NCI-H2081 treated with DMSO at 0.1 percent for 48 hours (cell line): ENCODE measurements around the gene GALNT17.
"Not testable (repeated sequence)": the region's sequence is repeated elsewhere in the genome, so short reads cannot be mapped to it uniquely, and the experiment has no call there.

Source experiments
- DNase-seq: peaks from one replicate; lab custom pipeline; 2025; lab: John Stamatoyannopoulos, UW

Gene GALNT17

DNA sequence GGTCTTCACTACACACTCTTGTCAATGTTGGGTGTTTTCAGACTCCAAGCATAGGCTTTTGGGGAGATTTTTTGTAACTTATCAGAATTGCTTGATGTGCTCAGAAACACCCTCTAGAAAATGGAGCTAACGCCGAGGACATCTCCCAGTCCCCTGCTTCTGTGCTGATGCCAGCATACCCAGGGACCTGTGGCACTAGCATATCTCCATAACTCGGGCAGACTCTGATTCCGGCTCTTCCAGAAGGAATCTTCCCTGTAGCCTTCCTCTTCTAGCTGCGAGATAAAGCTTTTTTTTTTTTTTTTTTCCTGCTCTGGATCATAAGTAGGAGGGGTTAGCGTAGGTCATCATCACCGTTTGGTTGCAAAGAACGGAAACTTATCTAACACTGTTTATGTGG, 434.4 kb downstream of the GALNT17 start:
- DNase-seq = no peak

DNA sequence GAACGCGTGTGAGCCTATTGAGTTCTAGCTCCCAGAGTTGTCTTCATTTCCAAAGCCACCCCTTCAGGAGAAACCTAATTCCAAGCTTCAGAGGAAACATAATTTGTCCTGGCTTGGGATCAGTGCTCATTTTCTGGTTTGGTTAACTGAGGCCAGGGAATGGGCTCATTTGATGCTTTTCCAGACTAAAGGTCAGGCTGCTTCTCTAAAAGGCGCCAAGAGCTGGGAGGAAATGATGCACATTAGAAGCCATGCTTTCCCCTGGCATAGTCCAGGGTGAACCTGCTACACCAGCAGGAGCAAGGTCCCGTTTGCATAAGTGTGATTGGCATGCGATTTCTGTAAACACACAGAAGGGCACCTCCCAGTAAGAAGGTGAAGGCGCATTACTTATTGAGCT, 435.0 kb downstream of the GALNT17 start:
- DNase-seq = no peak

DNA sequence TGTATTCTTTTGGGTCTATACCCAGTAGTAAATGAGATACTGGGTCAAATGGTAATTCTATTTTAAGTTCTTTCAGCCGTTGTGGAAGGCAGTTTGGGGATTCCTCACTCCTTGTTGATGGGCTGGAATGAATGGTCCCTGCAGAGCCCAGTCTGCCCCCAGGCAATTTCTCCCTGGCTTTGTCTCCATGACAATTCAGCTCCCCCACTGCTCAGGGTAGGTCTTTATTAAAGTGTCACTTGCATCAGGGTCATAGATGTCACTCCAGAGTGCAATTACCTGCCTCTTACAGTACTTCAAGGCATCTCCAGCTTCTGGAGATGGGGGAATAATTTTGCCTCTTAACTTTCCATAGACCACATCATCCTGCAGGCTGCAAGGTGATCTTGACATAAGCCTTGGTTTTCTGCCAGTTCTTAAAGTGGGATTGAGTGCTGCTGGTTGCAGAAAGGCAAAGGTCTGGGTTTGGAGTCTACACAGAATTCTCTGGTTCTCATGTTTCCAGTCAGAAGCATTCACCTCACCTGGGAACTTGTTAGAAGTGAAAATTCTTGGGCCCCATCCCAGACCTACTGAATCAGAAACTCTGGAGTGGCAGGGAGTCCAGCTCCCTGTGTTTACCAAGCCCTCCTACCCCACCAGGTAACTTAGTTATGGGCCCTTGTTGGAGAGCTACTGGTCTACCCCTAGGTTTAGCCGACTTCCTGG, 442.4 kb downstream of the GALNT17 start:
- no peak for DNase-seq

DNA sequence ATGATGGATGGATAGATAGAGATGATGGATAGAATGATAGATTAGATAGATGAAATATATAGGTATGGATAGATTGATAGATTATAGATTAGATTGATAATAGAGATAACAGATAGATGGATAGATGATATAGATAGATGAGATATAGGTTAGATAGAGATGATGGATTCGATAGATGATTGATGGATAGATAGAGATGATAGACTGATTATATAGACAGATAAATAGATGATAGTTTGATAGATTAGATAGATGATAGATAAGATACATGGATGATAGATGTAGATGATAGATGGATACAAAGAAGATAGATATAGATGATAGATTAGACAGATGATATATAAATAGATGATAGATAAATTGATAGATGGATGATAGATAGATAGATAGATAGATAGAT, 448.1 kb downstream of the GALNT17 start:
- DNase-seq = no peak

DNA sequence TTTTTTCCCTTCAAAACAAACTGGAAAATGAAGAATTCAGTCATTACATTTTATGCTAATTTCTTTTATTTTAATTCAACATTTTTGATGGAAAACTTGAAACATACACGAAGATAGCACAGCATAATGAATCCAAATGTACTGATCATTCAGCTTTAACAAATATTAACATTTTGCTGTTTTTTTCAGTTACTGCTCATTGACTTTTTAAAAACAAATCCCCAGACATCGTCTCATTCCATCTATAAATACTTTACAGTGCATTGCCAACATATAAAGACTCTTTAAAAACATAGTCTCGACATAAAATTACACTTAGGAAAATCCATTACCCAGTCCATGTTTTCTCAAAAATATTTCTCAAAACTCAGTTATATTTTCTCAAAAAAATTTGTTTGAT, 452.3 kb downstream of the GALNT17 start:
- no peak for DNase-seq

DNA sequence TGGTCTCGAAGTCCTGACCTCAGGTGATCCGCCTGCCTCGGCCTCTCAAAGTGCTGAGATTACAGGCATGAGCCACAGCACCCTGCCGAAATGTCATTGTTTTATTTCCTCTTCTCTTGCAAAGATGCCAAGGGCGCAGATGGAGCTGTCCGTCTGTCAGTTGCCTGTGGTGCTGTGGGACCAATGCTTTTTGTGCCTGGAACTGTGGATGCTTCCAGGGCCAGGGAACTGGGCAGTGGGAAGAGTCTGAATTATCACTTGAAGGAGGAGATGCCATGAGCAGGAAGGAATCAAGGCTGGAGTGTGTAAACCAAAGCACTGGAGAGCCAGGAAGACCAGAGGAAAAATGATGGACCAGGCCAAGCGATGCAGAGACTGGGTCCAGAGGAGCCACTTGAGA, 459.9 kb downstream of the GALNT17 start:
- DNase-seq = no peak

DNA sequence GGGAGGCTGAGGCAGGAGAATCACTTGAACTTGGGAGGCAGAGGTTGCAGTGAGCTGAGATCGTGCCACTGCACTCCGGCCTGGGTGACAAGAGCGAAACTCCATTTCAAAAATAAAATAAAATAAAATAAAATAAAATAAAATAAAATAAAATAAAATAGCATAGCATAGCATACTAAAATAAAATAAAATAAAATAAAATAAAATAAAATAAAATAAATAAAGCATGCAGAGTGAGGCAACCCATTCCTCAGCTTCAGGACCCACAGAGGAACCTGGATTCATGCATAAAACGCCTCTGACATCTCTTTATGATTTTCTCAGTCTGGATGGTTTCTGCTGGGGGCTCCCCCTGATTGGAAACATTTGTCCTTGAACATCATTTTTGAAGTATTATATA, 460.4 kb downstream of the GALNT17 start:
- DNase-seq = not testable (repeated sequence)

DNA sequence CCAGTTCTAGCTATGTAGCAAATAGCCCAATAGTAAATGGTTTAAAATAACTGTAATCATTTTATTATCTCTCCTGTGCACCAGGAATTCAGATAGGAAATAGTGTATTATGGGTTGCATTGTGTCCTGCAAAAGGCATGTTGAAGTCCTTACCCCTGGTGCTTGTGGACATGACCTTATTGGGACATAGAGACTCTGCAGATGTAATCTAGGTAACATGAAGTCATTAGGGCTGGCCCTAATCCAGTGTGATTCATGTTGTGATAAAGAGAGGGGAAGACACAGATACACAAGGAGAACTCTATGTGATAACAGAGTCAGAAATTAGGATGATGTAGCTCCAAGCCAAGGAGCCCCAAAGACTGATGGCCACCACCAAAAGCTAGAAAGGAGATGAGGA, 462.8 kb downstream of the GALNT17 start:
- no peak for DNase-seq

DNA sequence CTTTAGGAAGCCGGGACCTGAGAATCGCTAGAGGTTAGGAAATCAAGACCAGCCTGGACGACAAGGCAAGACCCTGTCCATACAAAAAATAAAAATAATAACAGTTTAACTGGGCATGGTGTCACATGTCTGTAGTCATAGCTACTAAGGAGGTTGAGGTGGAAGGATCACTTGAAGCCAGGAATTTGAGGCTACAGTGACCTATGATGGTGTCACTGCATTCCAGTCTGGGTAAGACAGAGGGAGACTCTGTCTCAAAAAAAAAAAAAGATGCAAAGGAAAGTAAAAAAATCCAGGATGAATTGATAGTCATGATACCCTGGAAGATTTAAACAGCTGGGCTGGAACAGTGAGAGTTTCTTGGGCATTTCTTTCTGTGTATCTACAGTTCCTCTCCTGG, 463.2 kb downstream of the GALNT17 start:
- DNase-seq = no peak

DNA sequence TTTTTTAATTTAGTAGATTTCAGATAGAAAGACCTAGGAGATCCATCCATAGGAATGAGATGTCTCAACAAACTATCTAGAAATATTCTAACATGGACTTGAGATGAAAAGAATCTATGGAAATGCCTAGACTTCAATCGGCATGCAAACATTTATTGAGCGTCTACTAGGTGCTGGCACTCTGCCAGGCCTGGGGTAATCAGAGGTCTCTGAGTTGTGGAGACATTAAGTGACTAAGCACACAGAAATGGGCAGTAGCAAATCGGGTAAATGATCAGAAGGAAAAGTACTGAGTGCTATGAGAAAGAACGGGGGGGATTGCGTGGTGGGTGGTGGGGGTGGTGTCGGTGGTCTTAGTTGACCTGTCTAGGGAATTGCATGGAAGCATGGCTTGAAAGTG, 466.6 kb downstream of the GALNT17 start:
- no peak for DNase-seq

DNA sequence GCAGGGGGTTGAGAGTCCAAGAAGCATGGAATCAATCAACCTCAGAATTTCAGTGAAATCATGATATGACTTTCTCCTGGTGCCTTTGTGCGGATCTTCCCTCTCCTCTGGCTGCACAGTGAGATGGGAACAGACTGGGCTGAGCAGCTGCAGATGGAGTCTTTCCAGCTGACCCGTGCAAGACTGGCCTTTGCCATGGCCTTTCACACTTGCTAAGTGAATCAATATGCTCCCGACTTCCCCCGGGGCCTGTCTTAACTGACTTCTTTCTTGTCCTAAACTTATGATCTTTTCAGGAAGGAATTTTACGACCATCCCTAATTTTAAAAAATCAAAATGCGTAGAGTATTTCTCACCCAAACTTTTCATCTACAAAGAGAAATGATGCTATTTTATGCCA, 469.9 kb downstream of the GALNT17 start:
- no peak for DNase-seq

DNA sequence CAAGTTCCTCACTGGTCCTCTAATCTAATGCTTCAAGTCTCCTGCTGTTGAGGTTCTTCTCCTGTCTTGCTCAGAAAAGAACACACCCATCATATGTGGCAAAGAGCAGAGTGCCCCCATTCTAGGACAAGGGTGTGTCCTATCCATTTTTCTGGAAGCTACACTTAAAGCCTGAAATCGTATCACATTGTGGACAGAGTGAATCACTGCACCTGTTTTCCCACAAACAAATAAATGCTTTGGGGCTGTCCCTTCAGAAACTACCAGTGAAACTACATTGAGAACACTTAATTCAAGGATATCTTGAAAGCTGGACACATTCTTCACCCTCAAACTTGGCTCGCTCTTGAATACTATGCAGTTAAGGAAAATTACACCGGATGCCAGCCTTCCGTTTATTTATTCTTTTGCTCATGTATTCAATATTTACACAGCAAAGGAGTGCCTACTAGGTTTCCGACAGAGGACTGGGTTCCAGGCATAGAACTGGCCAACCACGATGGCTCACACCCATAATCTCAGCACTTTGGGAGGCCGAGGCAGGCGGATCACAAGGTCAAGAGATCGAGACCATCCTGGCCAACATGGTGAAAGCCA, 473.0 kb downstream of the GALNT17 start:
- DNase-seq = no peak

DNA sequence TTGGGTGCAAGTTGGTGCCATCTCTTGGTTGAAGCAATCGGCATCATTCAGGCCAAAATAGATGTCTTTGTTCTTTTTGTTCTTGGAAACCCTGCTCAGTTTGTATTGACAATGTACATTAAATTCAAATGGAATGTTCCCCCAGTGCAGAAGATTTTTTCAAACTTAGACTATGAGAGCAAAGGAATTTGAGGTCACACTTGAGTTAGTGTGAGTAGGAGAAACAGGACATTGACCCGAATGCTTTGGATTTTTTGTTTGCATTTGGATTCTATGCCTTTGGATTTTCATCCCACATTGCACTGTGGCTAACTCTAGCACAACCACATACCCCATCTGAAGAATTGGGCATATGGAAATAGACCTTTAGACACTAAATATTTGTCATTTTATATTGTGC, 480.0 kb downstream of the GALNT17 start:
- no peak for DNase-seq

DNA sequence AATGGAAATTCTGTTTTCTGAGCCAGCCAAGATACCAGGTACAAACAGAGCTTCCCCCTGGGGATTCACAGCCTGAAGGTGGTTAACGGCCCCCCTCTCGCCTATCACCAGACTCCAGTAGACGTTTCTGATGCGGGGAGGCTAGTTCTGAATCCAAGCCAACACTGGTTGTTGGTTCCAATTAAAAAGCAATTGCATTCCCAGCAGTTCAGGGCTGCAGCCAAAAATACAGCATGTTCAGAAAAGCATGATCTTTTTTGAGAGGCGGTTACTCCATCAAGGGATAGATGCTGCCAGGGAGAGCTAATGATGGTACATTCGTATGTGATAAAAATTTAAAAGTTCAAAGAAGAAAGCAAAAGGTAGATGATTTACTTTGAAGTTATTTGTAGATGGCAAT, 481.0 kb downstream of the GALNT17 start:
- DNase-seq = no peak

DNA sequence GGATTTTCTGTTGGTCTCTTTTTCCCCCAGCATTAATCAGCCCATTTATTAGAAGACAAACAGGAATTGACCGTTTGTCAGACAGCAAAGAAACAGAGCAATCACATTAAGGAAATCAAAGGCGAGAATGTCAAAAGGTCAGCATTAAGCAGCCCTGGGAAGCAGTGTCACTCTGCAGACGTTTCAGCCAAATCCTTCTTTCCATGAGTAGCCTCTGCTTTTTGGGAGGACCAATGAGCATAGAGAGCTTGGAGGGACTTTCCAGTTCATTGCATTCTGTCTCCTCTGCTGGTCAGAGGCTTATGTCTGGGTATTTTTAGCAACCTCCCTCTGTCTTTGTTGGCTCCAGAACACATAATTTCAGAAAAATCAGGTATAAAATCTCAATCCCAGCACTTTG, 481.4 kb downstream of the GALNT17 start:
- no peak for DNase-seq

DNA sequence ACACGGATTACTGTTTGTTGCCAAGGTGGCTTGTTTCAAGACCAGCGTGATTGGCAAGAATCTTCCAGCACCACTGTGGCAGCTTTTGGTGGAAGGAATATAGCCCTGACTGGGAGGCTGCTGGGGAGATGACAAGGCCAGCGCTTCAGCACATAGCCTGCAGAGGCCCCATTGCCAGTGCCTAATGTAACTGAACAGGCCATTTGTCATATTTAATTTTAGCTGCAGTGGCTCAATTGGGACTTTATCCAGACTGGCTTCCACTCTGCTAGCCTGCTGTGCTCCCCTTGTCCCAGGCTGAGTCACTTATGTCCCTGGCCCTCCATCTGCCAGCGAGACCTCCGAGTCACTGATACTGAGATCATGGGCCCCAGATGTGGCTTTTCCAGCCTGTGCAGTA, 483.1 kb downstream of the GALNT17 start:
- no peak for DNase-seq

DNA sequence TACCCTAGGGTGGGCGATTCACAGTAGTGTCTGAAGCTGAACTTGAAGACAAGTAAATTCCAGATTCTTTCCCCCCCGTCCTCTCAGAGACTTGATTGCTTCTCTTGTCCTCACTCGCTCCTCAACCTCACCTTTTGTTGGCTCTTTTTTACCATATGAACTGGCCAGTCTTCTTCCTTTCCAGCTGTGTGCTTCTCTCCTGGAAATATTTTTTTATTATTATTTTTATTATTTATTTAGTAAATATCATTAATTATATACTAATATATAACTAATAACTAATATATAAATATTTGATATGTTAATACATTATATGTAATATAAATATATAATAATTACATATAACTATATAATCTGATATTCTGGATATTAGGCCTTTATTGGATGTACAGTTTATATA, 484.3 kb downstream of the GALNT17 start:
- no peak for DNase-seq

DNA sequence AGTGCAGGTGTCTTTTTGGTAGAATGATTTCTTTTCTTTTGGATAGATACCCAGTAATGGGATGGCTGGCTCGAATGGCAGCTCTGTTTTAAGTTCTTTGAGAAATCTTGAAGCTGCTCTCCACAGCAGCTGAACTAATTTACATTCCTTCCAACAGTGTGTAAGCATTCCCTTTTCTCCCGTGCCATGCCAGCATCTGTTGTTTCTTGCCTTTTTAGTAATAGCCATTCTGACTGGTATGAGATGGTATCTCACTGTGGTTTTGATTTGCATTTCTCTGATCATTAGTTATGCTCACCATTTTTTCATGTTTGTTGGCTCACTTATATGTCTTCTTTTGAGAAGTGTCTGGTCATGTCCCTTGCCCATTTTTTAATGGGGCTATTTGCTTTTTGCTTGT, 486.3 kb downstream of the GALNT17 start:
- no peak for DNase-seq

DNA sequence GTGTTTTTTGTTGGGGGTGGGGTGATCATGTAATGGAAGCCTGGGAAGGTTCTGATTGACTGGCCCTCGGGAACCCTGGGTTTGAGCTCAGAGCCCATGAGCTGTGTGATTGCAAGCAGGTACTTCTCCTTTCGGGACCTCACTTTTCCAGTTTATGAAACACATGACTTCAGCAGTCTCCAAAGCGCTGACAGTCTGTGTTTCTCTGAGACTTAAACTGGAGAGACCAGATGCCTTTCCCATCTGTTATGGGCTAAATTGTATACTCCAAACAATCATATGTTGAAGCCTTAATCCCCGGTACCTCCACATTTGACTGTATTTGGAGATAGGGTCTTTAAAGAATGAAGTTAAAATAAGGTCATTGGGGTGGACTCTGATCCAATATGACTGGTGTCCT, 493.6 kb downstream of the GALNT17 start:
- DNase-seq = no peak

DNA sequence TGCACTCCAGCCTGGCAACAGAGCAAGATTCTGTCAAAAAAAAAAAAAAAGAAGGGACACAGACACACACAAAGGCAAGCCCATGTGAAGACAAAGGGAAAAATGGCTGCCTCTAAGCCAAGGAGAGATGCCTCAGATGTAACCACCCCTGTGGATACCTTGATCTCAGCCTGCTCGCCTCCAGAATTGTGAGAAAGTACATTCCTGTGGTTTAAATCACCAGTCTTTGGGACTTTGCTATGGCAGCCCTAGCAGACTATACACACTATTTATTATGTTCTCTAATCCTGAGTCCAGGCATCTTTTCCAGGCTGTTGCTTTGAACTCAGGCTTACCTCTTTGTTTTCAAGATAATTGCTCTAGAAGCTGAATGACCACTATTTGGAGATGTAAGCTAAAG, 494.3 kb downstream of the GALNT17 start:
- DNase-seq = no peak

DNA sequence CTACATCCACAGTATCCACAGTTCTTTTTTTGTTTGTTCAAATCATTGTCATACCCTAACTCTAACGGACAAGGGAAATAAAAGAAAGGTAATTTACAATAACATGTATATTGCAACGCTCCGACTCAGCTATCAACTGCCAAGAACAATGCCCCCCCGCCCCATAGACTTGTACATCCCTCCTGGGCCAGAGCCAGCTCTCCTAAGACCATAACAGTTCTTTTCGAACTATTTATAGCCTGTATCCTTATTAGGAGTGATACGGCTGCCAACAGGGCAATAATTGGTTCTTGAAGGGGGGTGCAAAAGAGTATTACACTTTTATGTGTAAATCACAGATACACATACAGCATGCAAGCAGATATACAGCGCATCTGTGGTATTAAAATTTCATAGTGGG, 495.7 kb downstream of the GALNT17 start:
- DNase-seq = no peak

DNA sequence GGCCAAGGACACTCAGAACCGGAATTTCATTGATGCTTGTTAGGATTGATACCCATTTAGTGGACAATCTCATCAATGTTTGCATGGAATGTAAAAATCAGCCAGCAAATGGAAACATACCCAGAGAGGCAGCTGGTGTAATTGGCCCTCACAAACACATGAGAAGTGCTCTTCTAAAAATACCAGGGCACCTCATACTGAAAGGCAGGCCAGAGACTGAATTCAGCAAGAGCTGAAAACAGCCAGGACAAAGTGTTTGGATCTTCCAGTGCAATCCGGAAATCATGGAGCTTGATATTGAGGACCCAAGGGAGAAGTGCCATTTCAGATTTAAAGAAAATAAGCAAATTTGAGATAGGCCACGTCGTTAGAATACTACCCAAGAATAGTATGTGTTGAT, 498.6 kb downstream of the GALNT17 start:
- no peak for DNase-seq

DNA sequence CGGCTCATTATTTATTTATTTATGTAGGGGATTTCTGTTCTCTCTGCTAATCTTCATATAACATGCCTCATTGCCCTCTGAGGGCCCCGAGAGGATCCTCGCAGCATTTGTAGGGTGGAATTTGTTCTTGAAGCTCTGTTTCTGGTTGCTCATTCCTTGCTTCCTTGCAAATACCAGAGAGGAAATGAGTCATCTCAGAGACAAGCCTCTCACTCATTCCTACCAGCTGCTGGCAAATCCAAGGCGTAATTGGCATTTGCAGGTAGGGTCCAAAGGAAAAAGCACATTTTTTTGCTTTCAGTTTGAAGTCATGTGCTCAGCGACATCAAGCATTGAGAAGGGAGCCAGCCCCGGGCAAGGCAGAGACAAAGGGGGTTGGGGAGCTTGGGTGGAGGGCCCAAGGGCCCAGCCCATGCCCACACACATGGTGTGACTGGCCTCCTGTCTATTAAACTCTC, 501.6 kb downstream of the GALNT17 start:
- no peak for DNase-seq

DNA sequence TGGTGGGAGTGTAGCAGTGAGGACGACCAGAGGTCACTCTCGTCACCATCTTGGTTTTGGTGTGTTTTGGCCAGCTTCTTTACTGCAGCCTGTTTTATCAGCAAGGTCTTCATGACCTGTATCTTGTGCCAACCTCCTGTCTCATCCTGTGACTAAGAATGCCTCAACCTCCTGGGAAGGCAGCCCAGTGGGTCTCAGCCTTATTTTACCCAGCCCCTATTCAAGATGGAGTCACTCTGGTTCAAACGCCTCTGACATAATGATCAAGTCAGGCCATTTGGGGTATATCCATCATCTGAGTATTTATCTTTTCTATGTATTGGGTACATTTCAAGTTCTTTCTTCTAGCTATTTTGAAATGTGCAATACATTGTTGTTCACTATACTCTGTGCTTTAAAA, 503.9 kb downstream of the GALNT17 start:
- not testable (repeated sequence) for DNase-seq
